ENCODE results near the gene FAM117B.
"Not testable (repeated sequence)": the region's sequence is repeated elsewhere in the genome, so short reads cannot be mapped to it uniquely, and the experiment has no call there.

FAM117B gene

GRCh38 chr2:202652119-202652518 lies 17.4 kb downstream of the FAM117B start:
- no peak for TF ChIP-seq CTCF (conservative IDR thresholded peaks at IDR 0.05; ENCODE audit: low read depth, low read length)
- no peak for DNase-seq (ENCODE audit: low read depth)
- H3K4me3 ChIP-seq (ENCODE audit: low read depth, low read length), result no peak overlapping the region

GRCh38 chr2:202653890-202654289 lies 19.1 kb downstream of the FAM117B start:
- DNase-seq (ENCODE audit: low read depth), result no peak
- no peak overlapping the region for H3K4me3 ChIP-seq (ENCODE audit: low read depth, low read length)
- no peak for TF ChIP-seq CTCF (conservative IDR thresholded peaks at IDR 0.05; ENCODE audit: low read depth, low read length)

GRCh38 chr2:202657876-202658275 lies 23.1 kb downstream of the FAM117B start:
- H3K4me3 ChIP-seq (ENCODE audit: low read depth, low read length), result no peak overlapping the region
- DNase-seq (ENCODE audit: low read depth), result no peak
- no peak for TF ChIP-seq CTCF (conservative IDR thresholded peaks at IDR 0.05; ENCODE audit: low read depth, low read length)

GRCh38 chr2:202660796-202661195 lies 26.0 kb downstream of the FAM117B start:
- DNase-seq (ENCODE audit: low read depth), result no peak
- H3K4me3 ChIP-seq (ENCODE audit: low read depth, low read length), result no peak overlapping the region
- TF ChIP-seq CTCF (conservative IDR thresholded peaks at IDR 0.05; ENCODE audit: low read depth, low read length), result no peak

- no peak overlapping the region for H3K4me3 ChIP-seq (ENCODE audit: low read depth, low read length)
- no peak for DNase-seq (ENCODE audit: low read depth)
Measured at GRCh38 chr2:202669841-202670240, 35.1 kb downstream of the FAM117B start.

GRCh38 chr2:202671317-202672035 lies 36.7 kb downstream of the FAM117B start:
- TF ChIP-seq CTCF (conservative IDR thresholded peaks at IDR 0.05; ENCODE audit: low read depth, low read length), result no peak
- no peak for DNase-seq (ENCODE audit: low read depth)

More at GRCh38 chr2:202669841-202670240, 35.1 kb downstream of the FAM117B start:
- TF ChIP-seq CTCF (conservative IDR thresholded peaks at IDR 0.05; ENCODE audit: low read depth, low read length), result no peak

GRCh38 chr2:202675097-202675496 lies 40.3 kb downstream of the FAM117B start:
- DNase-seq (ENCODE audit: low read depth); H3K4me3 ChIP-seq (ENCODE audit: low read depth, low read length): not testable (repeated sequence)

More at GRCh38 chr2:202671317-202672035, 36.7 kb downstream of the FAM117B start:
- H3K4me3 ChIP-seq (ENCODE audit: low read depth, low read length), result no peak overlapping the region

Measured in choroid plexus epithelial cell (primary cell).